ENCODE results near the gene DPM2.

- TF ChIP-seq, protein P1, sequence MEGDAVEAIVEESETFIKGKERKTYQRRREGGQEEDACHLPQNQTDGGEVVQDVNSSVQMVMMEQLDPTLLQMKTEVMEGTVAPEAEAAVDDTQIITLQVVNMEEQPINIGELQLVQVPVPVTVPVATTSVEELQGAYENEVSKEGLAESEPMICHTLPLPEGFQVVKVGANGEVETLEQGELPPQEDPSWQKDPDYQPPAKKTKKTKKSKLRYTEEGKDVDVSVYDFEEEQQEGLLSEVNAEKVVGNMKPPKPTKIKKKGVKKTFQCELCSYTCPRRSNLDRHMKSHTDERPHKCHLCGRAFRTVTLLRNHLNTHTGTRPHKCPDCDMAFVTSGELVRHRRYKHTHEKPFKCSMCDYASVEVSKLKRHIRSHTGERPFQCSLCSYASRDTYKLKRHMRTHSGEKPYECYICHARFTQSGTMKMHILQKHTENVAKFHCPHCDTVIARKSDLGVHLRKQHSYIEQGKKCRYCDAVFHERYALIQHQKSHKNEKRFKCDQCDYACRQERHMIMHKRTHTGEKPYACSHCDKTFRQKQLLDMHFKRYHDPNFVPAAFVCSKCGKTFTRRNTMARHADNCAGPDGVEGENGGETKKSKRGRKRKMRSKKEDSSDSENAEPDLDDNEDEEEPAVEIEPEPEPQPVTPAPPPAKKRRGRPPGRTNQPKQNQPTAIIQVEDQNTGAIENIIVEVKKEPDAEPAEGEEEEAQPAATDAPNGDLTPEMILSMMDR (IDR thresholded peaks at IDR 0.05): no peak
- TF ChIP-seq POLR2A (IDR thresholded peaks at IDR 0.05): no peak
Observed at GRCh38 chr9:127912882-127913281, 24.8 kb downstream of the DPM2 start.

Data from thyroid gland (tissue), 4 donors.